Tibial nerve (tissue), 3 donors: Measurements from ENCODE around the gene PDIA5.

ENCODE experiments used
- CTCF ChIP-seq, 5 experiments: fragments of 200-600 bp in 3 of 5; fragments of 450-650 bp in 2 of 5; sonication (generic) in 3 of 5; IDR thresholded peaks; one replicate each; pipeline ENCODE4 v1.5.1; 2016 to 2019; ENCODE audit warnings: antibody characterized with exemption in 5 of 5, mild to moderate bottlenecking in 3 of 5, moderate library complexity in 2 of 5
- POLR2A ChIP-seq, 2 donors: fragments of 450-650 bp; IDR thresholded peaks; one replicate each; pipeline ENCODE4 v1.6.1; 2017; ENCODE audit warnings: antibody characterized with exemption in 2 of 2, mild to moderate bottlenecking in 2 of 2, moderate library complexity in 2 of 2

GRCh38 chr3:123084738-123085237 lies 18.0 kb downstream of the PDIA5 start:
- no peak for TF ChIP-seq POLR2A (IDR thresholded peaks at IDR 0.05)
- TF ChIP-seq CTCF (IDR thresholded peaks at IDR 0.05) = no peak
